Activated CD8-positive, alpha-beta memory T cell treated with anti-CD3 and anti-CD28 coated beads for 4 hours (primary cell): ENCODE results near the gene TEX11.

ENCODE experiments used
- DNase-seq, 2 donors: peaks; one replicate each; pipeline ENCODE4 v3.0.0-alpha.2; 2020; ENCODE audit warnings: low read depth in 2 of 2

The TEX11 gene

GRCh38 chrX:70498129-70498528 lies 410.4 kb downstream of the TEX11 start:
- DNase-seq: no peak

GRCh38 chrX:70497026-70497425 lies 411.5 kb downstream of the TEX11 start:
- no peak for DNase-seq

- DNase-seq: no peak
Measured at GRCh38 chrX:70496491-70496890, 412.0 kb downstream of the TEX11 start.

- no peak for DNase-seq
Measured at GRCh38 chrX:70494441-70494840, 414.1 kb downstream of the TEX11 start.

- no peak for DNase-seq
Measured at GRCh38 chrX:70488856-70489255, 419.7 kb downstream of the TEX11 start.

GRCh38 chrX:70485466-70485865 lies 423.0 kb downstream of the TEX11 start:
- no peak for DNase-seq

GRCh38 chrX:70482300-70482699 lies 426.2 kb downstream of the TEX11 start:
- DNase-seq: no peak

GRCh38 chrX:70481471-70482270 lies 426.8 kb downstream of the TEX11 start:
- no peak for DNase-seq

GRCh38 chrX:70480660-70481018 lies 427.9 kb downstream of the TEX11 start:
- no peak for DNase-seq

- no peak for DNase-seq
Measured at GRCh38 chrX:70479922-70480659, 428.4 kb downstream of the TEX11 start.

- no peak for DNase-seq
Measured at GRCh38 chrX:70479247-70479921, 429.1 kb downstream of the TEX11 start.
